ENCODE measurements around the gene PRLR.
A peak's percentile ranks its signal among the peaks of the same experiment; 100 is the strongest.

The PRLR gene

DNA sequence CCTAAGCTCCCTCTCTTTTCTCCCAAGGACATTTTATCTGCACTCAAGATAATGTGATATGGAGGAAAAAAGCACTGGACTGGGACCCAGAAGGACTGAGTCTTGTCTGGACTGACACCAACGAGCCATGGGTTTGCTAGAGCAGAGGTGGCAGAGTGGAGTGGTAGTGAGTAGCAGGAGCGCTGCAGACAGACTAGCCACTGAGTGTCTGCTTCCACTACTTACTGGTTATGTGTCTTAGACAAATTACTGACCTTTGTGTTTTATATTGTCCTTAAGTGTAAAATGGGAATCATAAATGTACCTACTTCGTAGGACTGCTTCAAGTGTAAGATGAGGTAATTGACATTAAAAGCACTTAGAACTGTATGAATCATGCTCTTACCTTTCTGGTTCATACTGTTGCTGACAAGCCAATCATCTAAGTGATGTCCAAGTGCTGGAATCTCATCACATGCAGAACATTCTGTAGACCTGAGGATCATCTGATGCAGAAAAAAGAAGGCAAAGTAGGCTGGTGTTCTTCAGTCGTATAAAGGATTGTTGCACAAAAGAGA, 12.5 kb upstream of the PRLR start:
- Mint-ChIP-seq H3K4me3 (no peak overlapping the region), H3K27ac (no peak overlapping the region), H3K27me3 (peaks cover 6% of the 10 kb centered on the region), H3K36me3 (ENCODE audit: low read depth) (no peaks in the 10 kb centered on the region), H3K9me3 (peaks cover under 1% of the 10 kb centered on the region), H3K4me1 (no peaks in the 10 kb centered on the region)
- DNase-seq = no peak
- ATAC-seq = no peak

DNA sequence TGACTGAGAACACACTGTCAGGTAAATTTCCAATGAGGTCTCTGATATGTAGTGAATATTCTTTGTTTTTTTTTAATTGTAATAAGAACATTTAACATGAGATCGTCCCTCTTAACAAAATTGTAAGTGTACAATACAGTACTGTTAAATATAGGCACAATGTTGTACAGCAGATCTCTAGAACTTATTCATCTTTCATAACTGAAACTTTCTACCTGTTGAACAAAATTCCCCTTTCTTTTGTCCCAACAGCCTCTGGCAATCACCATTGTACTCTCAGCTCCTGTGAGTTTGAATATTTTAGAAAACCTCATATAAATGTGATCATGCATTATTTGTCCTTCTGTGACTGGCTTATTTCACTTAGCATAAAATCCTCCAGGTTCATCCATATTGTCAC, 10.6 kb upstream of the PRLR start:
- H3K9me3 Mint-ChIP-seq = peaks cover 5% of the 10 kb centered on the region
- no peak overlapping the region for H3K4me3 Mint-ChIP-seq
- DNase-seq (no peak), ATAC-seq (no peak)
- no peaks in the 10 kb centered on the region for H3K36me3 Mint-ChIP-seq (ENCODE audit: low read depth)
- H3K27me3 Mint-ChIP-seq = peaks cover 6% of the 10 kb centered on the region
- H3K4me1 Mint-ChIP-seq = no peaks in the 10 kb centered on the region
- H3K27ac Mint-ChIP-seq = no peak overlapping the region

DNA sequence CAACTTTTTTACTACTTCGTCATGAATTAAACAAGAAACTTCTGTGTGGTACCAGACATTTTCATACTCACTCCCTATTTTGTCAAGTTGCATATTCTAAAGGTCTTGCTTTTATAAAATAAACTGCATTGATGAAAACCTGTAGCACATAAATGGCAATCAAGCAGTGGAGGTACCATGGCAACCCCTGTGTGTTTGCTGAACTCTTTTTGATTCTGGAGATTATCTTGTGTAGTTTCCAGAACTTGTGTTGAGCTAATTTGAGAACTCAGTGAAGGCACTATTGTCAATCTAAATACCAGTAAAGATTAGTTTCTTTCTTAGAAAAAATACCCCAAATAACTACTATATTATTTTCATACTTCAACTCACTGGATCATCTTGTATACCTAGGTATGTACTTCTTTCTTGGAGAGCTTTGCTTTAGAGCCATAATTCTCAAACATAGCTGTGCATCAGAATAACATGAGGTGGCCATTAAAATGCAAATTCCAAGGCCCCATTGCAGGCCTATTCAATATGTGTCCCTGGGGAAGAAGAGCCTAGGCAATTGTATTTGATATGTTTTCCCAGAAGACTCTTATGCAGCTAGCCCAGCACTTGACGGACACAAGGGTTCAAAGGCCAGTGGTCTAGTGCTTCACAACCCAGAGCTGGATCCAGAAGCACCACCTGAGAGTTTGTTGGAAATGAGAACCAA, 9.8 kb upstream of the PRLR start:
- Mint-ChIP-seq H3K27ac (no peak overlapping the region), H3K9me3 (peaks cover 5% of the 10 kb centered on the region), H3K4me3 (no peak overlapping the region), H3K27me3 (peaks cover 5% of the 10 kb centered on the region), H3K36me3 (ENCODE audit: low read depth) (no peaks in the 10 kb centered on the region), H3K4me1 (no peaks in the 10 kb centered on the region)
- ATAC-seq (no peak), DNase-seq (no peak)

DNA sequence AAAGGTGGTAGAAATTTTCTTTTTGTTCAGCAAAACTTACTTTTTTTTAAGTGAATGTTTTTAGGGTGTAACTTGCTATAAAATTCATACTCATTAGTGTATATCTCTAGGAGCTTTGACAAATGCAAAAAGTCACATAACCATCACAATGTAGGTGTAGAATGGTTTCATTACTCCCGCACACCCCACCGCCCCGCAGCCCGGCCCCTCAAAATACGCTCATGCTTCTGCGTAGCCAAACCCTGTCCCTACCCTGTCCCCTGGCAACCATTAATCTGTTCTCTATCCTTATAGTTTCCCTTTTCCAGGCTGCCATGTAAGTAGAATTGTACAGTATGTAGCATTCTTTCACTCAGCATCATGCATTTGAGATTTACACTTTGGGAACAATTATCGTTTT, 9.2 kb upstream of the PRLR start:
- Mint-ChIP-seq H3K36me3 (ENCODE audit: low read depth) (no peaks in the 10 kb centered on the region), H3K9me3 (peaks cover 5% of the 10 kb centered on the region), H3K27me3 (peaks cover 3% of the 10 kb centered on the region), H3K27ac (no peak overlapping the region), H3K4me1 (no peaks in the 10 kb centered on the region), H3K4me3 (no peak overlapping the region)
- DNase-seq (no peak), ATAC-seq (no peak)

DNA sequence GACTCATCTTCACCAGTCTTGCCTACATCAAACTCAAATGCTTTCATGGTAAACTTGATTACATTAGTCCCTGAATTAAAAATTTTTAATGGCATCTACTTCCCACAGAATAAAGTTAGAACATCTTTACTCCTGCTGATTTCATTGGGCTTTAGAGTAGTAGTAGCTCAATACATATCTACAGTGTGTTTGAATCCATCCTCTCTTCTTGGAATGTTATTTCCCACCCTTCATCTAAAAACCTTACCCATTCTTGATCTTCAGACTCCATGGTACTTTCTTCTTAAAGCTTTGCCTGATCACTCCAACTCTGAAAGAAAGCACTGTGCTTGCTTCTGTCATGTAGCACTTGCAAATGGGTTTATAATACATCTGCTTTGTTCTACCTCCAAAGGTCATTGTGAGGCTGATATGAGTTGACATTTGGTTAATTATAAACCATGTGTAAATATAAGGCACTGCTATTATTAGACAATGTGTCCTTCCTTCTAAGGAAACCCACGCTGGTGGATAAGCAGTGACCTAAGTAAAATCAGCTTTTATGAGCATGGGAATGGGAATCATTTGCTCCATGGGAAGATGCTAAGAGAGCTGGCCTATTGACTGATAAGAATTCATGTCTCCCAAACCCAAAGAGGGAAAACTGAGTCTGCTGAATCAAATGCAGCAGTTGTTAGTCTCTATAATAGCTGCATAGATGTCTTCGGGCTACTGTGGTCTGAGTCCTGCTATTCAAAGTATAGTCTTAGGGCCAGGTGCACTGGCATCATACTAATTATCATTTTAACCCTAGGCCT, 7.5 kb upstream of the PRLR start:
- H3K4me1 Mint-ChIP-seq = no peaks in the 10 kb centered on the region
- DNase-seq (no peak), ATAC-seq (no peak)
- peaks cover 8% of the 10 kb centered on the region for H3K27me3 Mint-ChIP-seq
- H3K27ac Mint-ChIP-seq = no peak overlapping the region
- no peaks in the 10 kb centered on the region for H3K36me3 Mint-ChIP-seq (ENCODE audit: low read depth)
- no peak overlapping the region for H3K4me3 Mint-ChIP-seq
- H3K9me3 Mint-ChIP-seq = peaks cover 5% of the 10 kb centered on the region

DNA sequence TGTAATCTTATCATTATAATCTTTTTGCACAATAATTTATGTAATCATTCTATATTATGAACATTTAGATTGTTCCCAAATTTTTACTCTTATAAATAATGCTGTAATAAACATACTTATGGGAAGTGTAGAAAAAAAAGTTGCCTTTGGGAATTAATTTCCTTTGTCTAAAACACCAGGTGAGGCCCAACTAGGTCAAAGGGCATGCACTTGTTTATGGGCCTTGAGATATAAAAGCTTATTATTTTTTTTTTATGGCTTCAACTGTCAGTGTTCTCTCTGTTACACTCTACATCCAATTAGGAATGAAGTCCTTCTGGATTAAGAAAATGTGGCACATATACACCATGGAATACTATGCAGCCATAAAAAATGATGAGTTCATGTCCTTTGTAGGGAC, 6.5 kb upstream of the PRLR start:
- Mint-ChIP-seq H3K27me3 (peaks cover 14% of the 10 kb centered on the region), H3K27ac (no peak overlapping the region), H3K4me1 (no peaks in the 10 kb centered on the region), H3K4me3 (no peak overlapping the region), H3K36me3 (ENCODE audit: low read depth) (no peaks in the 10 kb centered on the region), H3K9me3 (peaks cover 5% of the 10 kb centered on the region)
- DNase-seq (no peak), ATAC-seq (no peak)

DNA sequence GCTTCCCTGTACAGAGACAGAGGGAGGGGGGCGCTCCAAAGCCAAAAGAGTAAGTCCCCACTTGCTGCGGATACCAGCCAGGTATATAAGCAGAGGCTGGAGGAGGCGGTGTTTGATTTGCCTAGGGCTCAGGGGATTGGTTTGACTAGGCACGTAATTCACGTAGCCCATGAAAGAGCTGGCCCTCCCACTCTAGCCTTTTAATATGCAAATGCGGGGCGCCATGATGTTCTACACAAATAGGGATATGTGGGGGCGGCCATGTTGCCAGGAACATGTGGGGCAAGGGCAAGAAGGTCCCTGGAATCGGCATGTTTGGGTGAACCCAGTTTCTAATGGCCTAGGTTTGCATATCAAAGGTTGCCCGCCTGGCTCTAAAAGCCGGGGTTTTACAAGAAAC, 3.3 kb upstream of the PRLR start:
- Mint-ChIP-seq H3K4me3 (no peak overlapping the region), H3K4me1 (peaks cover 7% of the 10 kb centered on the region), H3K27me3 (peaks cover 41% of the 10 kb centered on the region), H3K9me3 (peaks cover 5% of the 10 kb centered on the region), H3K27ac (no peak overlapping the region), H3K36me3 (ENCODE audit: low read depth) (no peaks in the 10 kb centered on the region)
- DNase-seq = no peak
- ATAC-seq = no peak

DNA sequence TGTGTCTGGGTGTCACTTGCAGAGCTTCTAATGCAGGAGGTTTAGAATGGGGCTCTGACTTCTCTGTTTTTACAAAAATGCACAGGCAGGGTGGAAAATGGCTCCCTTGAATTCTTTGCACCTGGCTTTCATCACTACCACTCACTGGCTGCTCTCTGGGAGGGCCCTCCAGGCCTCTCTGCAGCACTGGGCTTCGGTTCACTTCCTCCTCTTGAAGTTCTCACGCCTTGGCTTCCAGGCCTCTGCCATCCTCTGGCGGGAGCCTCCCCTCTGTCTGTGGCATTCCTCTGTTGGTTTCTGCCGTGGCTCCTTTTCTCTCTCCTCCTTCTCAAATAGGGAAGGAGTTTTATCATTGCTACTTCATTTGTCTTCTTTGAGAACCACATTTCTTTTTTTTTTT, 2.8 kb upstream of the PRLR start:
- ATAC-seq (no peak), DNase-seq (no peak)
- Mint-ChIP-seq H3K27ac (no peak overlapping the region), H3K4me3 (no peak overlapping the region), H3K4me1 (peaks cover 7% of the 10 kb centered on the region), H3K27me3 (peaks cover 46% of the 10 kb centered on the region), H3K36me3 (ENCODE audit: low read depth) (no peaks in the 10 kb centered on the region), H3K9me3 (peaks cover 5% of the 10 kb centered on the region)

DNA sequence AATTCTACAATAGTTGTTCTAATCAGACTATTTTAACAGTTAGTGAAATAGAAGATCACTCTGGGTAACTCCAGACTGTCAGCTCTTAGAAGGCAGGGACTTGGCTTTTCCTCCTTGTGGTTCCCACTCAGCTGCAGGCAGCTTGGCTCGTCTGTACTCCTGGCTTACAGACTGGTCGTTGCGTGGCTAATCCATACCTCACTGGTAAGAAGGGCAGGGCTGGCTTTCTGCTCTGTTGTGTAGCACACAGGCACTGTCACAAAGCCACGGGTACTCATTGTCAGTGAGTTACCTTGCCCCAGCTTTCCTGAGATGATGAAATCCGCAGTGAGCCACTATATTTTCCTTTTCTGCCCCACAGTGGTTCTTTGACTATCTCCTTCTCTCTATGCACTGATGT, 1.8 kb upstream of the PRLR start:
- Mint-ChIP-seq H3K4me1 (peaks cover 7% of the 10 kb centered on the region), H3K36me3 (ENCODE audit: low read depth) (no peaks in the 10 kb centered on the region), H3K27me3 (peaks cover 56% of the 10 kb centered on the region), H3K27ac (no peak overlapping the region), H3K4me3 (no peak overlapping the region), H3K9me3 (no peaks in the 10 kb centered on the region)
- ATAC-seq = no peak
- no peak for DNase-seq

DNA sequence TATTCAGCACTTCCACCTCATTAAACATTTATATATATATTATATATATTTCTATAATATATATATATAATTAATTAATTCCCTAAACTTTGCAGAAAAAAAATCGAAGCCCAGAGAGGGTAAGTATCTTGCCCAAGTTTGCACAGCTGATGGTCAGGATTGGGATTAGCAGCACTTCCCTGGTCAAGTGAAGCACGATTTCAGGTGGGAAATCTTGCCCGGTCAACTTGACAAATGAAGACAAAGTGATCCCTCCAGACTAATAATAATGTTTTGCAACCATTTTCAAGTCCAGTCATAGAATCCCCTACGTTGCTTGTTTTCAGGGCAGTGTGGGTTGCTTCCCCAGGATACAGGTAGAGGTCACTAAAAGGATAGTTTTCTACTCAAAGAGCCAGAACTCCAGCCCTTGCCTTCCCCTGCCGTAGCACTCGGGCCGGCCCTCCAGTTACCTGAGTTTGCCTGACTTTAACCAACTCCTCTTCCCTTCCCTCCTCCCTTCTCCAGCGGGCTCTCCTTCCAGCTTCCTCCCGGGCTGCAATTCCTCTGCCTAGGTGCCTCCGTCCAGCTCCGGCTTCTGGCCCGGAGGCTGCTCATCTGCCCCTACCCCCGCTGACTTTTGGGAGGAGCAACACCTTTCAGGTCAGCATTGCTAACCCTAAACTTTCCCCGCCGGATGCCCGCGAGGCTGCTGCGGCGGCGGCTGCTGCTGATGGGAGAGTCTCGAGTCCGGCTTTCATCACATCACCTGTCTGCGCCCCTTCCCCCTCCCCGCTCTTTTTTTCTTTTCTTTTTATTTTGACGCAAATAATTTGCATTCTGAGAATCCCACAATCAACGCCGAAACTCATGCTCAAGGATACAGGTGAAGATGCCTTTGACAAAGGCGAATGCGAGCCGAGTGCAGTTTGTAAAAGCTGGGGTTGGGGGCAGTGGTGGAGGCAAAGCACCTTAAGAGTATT, 930 bp downstream of the PRLR start:
- H3K36me3 Mint-ChIP-seq (ENCODE audit: low read depth) = no peaks in the 10 kb centered on the region
- ATAC-seq (no peak), DNase-seq (no peak)
- H3K4me3 Mint-ChIP-seq = peak overlapping the region; percentile 64
- no peak overlapping the region for H3K27ac Mint-ChIP-seq
- peaks cover 7% of the 10 kb centered on the region for H3K4me1 Mint-ChIP-seq
- peaks cover 66% of the 10 kb centered on the region for H3K27me3 Mint-ChIP-seq
- H3K9me3 Mint-ChIP-seq = no peaks in the 10 kb centered on the region

DNA sequence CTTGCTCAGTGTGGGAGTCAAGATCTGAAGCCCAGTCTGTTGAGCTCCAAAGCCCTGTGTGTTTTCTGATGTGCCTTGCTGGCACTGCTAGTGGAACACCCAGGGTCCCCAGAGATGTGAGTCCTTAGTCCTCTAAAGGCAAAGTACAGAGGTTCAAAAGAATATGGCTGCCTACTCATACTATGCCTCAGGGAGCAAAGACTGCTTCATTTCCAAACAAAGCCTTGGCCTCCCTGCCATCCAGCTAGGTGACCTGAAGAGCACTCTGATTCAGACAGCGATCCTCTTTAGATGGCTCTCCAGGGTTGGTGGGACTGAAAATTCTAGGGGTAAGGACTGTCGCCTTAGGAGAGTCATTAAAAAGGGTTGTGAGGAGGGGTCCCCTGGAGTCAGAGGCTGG, 2.0 kb downstream of the PRLR start:
- Mint-ChIP-seq H3K27me3 (peaks cover 68% of the 10 kb centered on the region), H3K27ac (no peak overlapping the region), H3K4me3 (no peak overlapping the region)

DNA sequence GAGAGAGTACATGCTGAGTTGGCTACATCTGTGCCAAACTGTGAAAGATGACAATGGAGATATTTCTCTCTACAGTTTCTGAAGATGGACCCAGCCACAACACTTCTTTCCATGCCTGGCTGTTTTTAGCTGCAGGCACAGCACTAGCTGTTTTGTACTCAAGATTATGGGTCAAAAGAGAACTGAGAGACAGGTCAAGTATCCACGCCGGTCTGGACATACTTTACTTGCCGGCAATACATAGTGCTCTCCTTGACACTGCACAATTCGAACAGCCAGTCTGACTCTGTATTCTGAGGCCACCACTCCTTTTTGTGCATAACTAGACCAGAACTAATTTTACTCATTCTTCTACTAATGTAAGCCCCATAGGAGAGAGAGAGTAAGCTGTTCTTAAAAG, 2.6 kb downstream of the PRLR start:
- Mint-ChIP-seq H3K4me3 (no peak overlapping the region), H3K4me1 (peaks cover 7% of the 10 kb centered on the region), H3K27ac (no peak overlapping the region), H3K36me3 (ENCODE audit: low read depth) (no peaks in the 10 kb centered on the region), H3K9me3 (no peaks in the 10 kb centered on the region), H3K27me3 (peaks cover 65% of the 10 kb centered on the region)
- ATAC-seq (no peak), DNase-seq (no peak)

More for the DNA sequence above, 2.0 kb downstream of the PRLR start:
- Mint-ChIP-seq H3K4me1 (peaks cover 7% of the 10 kb centered on the region), H3K36me3 (ENCODE audit: low read depth) (no peaks in the 10 kb centered on the region), H3K9me3 (no peaks in the 10 kb centered on the region)
- no peak for DNase-seq
- ATAC-seq = no peak

DNA sequence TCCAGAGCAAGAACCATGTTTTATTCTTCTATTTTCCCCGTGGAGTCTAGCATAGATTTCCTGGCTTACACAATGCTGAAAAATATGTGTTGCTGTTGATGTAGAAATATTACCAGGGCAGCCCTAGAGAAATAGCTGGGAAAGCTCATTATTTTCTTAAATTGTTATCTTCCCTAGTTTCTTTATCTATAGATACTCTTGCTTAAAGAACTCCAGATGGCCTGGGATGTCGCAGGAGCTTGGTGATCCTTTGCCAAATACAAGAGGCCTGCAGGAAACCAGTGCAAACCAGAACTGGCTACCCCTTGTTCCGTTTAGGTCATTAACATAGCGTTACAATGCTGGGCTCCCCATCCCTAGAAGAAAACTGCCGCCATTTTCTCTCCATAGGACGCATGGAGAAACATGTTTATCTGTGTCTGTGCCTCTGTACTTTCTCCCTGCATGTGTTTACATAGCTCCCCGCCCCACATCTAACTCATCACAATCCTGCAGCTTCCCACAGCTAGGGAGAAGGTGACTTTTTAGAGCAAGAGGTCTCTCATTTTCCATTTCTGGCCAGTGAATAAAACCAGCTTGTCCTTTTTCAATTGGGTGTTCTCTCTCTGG, 6.4 kb downstream of the PRLR start:
- peaks cover 45% of the 10 kb centered on the region for H3K27me3 Mint-ChIP-seq
- H3K4me1 Mint-ChIP-seq = no peaks in the 10 kb centered on the region
- no peaks in the 10 kb centered on the region for H3K9me3 Mint-ChIP-seq
- ATAC-seq = no peak
- DNase-seq = no peak
- H3K36me3 Mint-ChIP-seq (ENCODE audit: low read depth) = no peaks in the 10 kb centered on the region
- no peak overlapping the region for H3K27ac Mint-ChIP-seq
- H3K4me3 Mint-ChIP-seq = no peak overlapping the region

DNA sequence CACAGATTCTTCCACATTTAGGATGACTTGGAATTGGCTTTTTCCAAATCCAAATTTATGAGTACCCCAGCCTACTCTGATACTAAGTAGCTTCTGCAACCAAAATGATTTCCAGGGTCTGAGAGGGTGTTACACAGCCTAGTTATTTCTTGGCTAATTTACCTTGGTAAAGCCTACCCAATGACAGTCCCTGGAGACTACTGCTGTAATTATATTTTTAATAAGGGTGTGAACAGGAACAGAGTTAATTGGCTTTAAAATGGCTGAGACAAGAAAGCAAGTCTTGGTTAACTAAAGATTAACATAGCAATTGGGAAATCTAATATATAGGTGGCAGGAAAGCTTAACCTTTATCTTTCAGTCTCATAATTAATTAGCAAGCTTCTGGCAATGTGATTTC, 9.3 kb downstream of the PRLR start:
- Mint-ChIP-seq H3K9me3 (no peaks in the 10 kb centered on the region), H3K4me3 (no peak overlapping the region), H3K27me3 (peaks cover 24% of the 10 kb centered on the region), H3K27ac (no peak overlapping the region), H3K36me3 (ENCODE audit: low read depth) (no peaks in the 10 kb centered on the region), H3K4me1 (no peaks in the 10 kb centered on the region)
- no peak for ATAC-seq
- DNase-seq = no peak
